ENCODE measurements around the gene GTSF1L.

- no peak for TF ChIP-seq POLR2A (IDR thresholded peaks at IDR 0.05)
- TF ChIP-seq, protein P1, sequence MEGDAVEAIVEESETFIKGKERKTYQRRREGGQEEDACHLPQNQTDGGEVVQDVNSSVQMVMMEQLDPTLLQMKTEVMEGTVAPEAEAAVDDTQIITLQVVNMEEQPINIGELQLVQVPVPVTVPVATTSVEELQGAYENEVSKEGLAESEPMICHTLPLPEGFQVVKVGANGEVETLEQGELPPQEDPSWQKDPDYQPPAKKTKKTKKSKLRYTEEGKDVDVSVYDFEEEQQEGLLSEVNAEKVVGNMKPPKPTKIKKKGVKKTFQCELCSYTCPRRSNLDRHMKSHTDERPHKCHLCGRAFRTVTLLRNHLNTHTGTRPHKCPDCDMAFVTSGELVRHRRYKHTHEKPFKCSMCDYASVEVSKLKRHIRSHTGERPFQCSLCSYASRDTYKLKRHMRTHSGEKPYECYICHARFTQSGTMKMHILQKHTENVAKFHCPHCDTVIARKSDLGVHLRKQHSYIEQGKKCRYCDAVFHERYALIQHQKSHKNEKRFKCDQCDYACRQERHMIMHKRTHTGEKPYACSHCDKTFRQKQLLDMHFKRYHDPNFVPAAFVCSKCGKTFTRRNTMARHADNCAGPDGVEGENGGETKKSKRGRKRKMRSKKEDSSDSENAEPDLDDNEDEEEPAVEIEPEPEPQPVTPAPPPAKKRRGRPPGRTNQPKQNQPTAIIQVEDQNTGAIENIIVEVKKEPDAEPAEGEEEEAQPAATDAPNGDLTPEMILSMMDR (IDR thresholded peaks at IDR 0.05), result no peak
- TF ChIP-seq POLR2AphosphoS5 (IDR thresholded peaks at IDR 0.05), result no peak
- TF ChIP-seq EP300 (IDR thresholded peaks at IDR 0.05), result no peak
Observed at GRCh38 chr20:43716123-43716522, 10.7 kb downstream of the GTSF1L start.
